KMS-11 (cell line): ENCODE data around the gene RIMS1.

Experiments
- H2AFZ ChIP-seq: fragments of 200-600 bp; sonication (generic); 2 replicates; pipeline ENCODE4 v1.6.1; 2016; ENCODE audit warnings: antibody characterized with exemption, mixed run types, low read depth
- H3K27ac ChIP-seq: fragments of 200-600 bp; sonication (generic); 2 replicates; pipeline ENCODE4 v1.6.1; 2016; ENCODE audit warnings: mild to moderate bottlenecking, mixed run types
- H3K27me3 ChIP-seq: fragments of 200-600 bp; sonication (generic); 2 replicates; pipeline ENCODE4 v1.6.1; 2017; ENCODE audit warnings: mild to moderate bottlenecking, low read depth, mixed run types, moderate library complexity; ENCODE audit not compliant: insufficient read depth
- H3K36me3 ChIP-seq: fragments of 200-600 bp; sonication (generic); 2 replicates; pipeline ENCODE4 v1.6.1; 2017; ENCODE audit warnings: mild to moderate bottlenecking, mixed run types; ENCODE audit not compliant: insufficient read depth
- H3K4me1 ChIP-seq: fragments of 200-600 bp; sonication (generic); 2 replicates; pipeline ENCODE4 v1.6.1; 2016; ENCODE audit warnings: mild to moderate bottlenecking, low read depth, mixed run types; ENCODE audit not compliant: poor library complexity, severe bottlenecking
- H3K4me2 ChIP-seq: fragments of 200-600 bp; sonication (generic); 2 replicates; pipeline ENCODE4 v1.7.0; 2016; ENCODE audit warnings: mild to moderate bottlenecking, mixed run types
- H3K4me3 ChIP-seq: fragments of 200-600 bp; sonication (generic); IDR thresholded peaks from 2 replicates; pipeline ENCODE4 v1.6.1; 2017; ENCODE audit warnings: low read depth, low read length, mixed read lengths; ENCODE audit not compliant: insufficient read depth
- H3K79me2 ChIP-seq: fragments of 200-600 bp; sonication (generic); 2 replicates; pipeline ENCODE4 v1.6.1; 2016; ENCODE audit warnings: low read depth, mixed run types; ENCODE audit not compliant: insufficient read depth
- H3K9ac ChIP-seq: fragments of 200-600 bp; sonication (generic); 2 replicates; pipeline ENCODE4 v1.6.1; 2016; ENCODE audit warnings: mild to moderate bottlenecking, mixed run types
- H4K20me1 ChIP-seq: fragments of 200-600 bp; sonication (generic); 2 replicates; pipeline ENCODE4 v1.6.1; 2016; ENCODE audit warnings: mild to moderate bottlenecking, mixed run types; ENCODE audit not compliant: insufficient read depth
- TF ChIP-seq, protein P1 (sequence below): fragments of 200-600 bp; sonication (generic); conservative IDR thresholded peaks from 2 replicates; pipeline ENCODE4 v1.6.1; 2017; ENCODE audit warnings: low read depth, mild to moderate bottlenecking, antibody characterized with exemption, low read length, moderate library complexity, mixed read lengths

Gene RIMS1

DNA sequence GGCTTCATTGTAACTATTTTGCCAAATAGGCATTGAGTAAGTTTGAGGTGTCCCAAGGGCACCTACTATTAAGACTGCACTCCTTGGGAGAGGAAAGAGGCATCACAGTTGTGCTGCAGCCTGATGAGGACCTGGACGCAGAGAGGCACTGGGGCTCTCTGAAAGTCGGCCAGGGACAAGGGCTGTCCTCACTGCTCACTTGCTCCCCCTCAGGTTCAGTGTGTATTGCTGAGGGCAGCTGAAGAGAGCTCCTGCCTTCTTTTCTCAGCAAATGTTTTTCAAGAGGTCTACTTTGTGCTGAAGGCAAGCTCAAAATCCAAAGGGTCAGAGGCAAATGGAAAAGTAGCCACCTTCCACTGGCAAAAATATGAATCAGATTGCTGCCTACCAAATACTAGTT is 331.8 kb downstream of the RIMS1 start:
- Histone ChIP-seq H3K27me3 (no peaks in the 10 kb centered on the region), H3K79me2 (no peaks in the 10 kb centered on the region), H3K27ac (no peak overlapping the region), H4K20me1 (no peaks in the 10 kb centered on the region), H2AFZ (no peak overlapping the region), H3K4me1 (no peaks in the 10 kb centered on the region), H3K9ac (no peak overlapping the region), H3K36me3 (no peaks in the 10 kb centered on the region), H3K4me2 (no peak overlapping the region), H3K4me3 (no peak overlapping the region)
- TF ChIP-seq, protein P1, sequence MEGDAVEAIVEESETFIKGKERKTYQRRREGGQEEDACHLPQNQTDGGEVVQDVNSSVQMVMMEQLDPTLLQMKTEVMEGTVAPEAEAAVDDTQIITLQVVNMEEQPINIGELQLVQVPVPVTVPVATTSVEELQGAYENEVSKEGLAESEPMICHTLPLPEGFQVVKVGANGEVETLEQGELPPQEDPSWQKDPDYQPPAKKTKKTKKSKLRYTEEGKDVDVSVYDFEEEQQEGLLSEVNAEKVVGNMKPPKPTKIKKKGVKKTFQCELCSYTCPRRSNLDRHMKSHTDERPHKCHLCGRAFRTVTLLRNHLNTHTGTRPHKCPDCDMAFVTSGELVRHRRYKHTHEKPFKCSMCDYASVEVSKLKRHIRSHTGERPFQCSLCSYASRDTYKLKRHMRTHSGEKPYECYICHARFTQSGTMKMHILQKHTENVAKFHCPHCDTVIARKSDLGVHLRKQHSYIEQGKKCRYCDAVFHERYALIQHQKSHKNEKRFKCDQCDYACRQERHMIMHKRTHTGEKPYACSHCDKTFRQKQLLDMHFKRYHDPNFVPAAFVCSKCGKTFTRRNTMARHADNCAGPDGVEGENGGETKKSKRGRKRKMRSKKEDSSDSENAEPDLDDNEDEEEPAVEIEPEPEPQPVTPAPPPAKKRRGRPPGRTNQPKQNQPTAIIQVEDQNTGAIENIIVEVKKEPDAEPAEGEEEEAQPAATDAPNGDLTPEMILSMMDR = no peak

DNA sequence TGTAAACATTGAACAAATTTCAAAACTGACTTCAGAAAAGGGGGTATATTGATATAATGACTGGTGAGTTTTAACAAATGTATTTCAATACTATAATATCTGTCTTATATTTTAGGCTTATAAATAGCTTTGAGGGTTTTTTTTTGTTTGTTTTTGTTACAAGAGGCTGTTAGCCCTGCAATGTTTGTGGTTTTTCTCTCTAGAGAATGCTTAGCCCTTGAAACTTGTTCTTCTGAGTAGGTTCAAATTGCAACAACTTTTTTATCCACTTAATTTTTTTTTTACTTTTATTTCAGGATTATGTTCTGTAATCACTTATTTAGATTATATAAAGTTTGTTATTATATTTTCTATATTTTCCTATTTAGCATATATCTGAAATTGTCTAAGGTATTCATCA is 333.2 kb downstream of the RIMS1 start:
- Histone ChIP-seq H3K79me2 (no peaks in the 10 kb centered on the region), H3K36me3 (no peaks in the 10 kb centered on the region), H3K9ac (no peak overlapping the region), H3K27ac (no peak overlapping the region), H3K4me3 (no peak overlapping the region), H3K4me2 (no peak overlapping the region), H3K27me3 (no peaks in the 10 kb centered on the region), H4K20me1 (no peaks in the 10 kb centered on the region), H2AFZ (no peak overlapping the region), H3K4me1 (no peaks in the 10 kb centered on the region)
- TF ChIP-seq, protein P1 = no peak

DNA sequence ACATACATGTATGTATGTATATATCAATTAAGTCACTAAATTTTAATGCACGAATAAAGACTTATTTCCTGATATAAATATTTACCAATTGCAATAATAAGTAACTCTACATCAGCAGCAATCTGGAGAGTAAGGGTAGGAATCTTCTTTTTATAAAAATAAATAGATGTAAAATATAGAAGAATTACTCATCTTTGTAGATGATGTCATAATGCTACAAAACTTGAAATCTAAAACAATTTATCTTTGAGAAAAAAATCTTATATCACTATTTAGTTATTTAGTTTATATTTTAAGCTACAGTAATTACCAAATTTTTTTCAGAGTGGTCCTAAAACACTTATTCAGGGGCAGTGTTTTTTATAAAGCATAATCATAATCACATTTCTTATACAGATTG is 351.7 kb downstream of the RIMS1 start:
- Histone ChIP-seq H3K36me3 (no peaks in the 10 kb centered on the region), H3K4me3 (no peak overlapping the region), H2AFZ (no peak overlapping the region), H3K27ac (no peak overlapping the region), H3K9ac (no peak overlapping the region), H3K4me2 (no peak overlapping the region), H3K27me3 (no peaks in the 10 kb centered on the region), H3K79me2 (no peaks in the 10 kb centered on the region), H3K4me1 (no peaks in the 10 kb centered on the region), H4K20me1 (no peaks in the 10 kb centered on the region)
- TF ChIP-seq, protein P1 = no peak

DNA sequence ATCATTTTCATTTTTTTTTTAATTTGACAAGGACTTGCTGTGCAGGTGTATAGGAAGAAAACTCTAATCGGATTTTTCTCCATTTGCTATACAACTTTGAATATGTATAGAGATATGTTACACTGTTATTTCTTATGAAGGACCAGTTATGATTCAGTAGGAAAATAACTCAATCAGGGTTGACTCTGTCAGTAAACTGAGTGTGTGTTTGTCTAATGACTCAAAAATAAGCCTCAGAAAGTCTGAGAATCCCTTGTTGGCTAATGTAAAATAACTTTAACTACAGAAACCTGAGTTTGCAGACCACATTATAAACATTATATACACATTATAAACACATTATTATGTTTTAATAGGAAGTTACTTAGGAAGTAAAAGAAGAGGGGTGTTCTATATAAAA is 352.6 kb downstream of the RIMS1 start:
- H3K27me3 ChIP-seq = no peaks in the 10 kb centered on the region
- H4K20me1 ChIP-seq = no peaks in the 10 kb centered on the region
- no peaks in the 10 kb centered on the region for H3K79me2 ChIP-seq
- no peak overlapping the region for H3K4me2 ChIP-seq
- H2AFZ ChIP-seq = no peak overlapping the region
- H3K9ac ChIP-seq = no peak overlapping the region
- TF ChIP-seq, protein P1 = no peak
- H3K4me1 ChIP-seq = no peaks in the 10 kb centered on the region
- H3K4me3 ChIP-seq = no peak overlapping the region
- H3K27ac ChIP-seq = no peak overlapping the region
- H3K36me3 ChIP-seq = no peaks in the 10 kb centered on the region
